ENCODE data around the gene NRAS. TPM values are rescaled to one million over a fixed set of nuclear protein-coding genes. Genes with fewer than 3 reads are reported as not detected.

The NRAS gene

GRCh38 chr1:114666954-114667353 lies 49.6 kb downstream of the NRAS start:
- Histone ChIP-seq H4K8ac (ENCODE audit: low read depth, low read length) (no peak overlapping the region), H3K4me2 (ENCODE audit: low read length) (no peak overlapping the region), H3K4me1 (ENCODE audit: control insufficient read depth, low read depth, low read length) (no peaks in the 10 kb centered on the region)

DNA sequence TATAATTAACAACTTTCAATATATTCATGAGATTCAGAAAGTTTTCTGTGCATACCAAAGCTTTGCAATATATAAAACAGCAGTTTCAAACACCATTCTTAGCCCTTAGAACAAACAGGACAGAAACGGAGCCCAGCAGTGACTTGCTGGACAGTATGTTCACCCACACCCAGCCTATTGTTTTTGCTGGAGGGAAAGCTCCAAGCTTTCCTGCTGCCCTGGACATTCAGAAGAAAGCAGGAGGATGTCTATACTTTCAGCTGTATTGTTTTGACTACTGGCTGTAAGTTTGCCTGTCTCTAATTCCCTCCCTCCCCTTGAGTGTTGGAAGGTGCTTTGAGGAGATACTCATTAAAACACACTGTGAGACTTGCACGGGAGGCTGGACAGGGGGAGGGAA lies 56.3 kb downstream of the NRAS start:
- no peak overlapping the region for H2BK120ac ChIP-seq (ENCODE audit: low read depth, low read length)
- no peak overlapping the region for H3K18ac ChIP-seq (ENCODE audit: low read length)
- no CpG with 5 or more reads among the region's 2 CpGs for WGBS (ENCODE audit: extremely low coverage, insufficient coverage, low lambda C conversion rate)
- no peak overlapping the region for H4K8ac ChIP-seq (ENCODE audit: low read depth, low read length)
- H2BK15ac ChIP-seq (replicated peaks; ENCODE audit: low read depth): no peak overlapping the region
- H4K5ac ChIP-seq (ENCODE audit: low read length): no peak overlapping the region
- no peak for DNase-seq
- no peak overlapping the region for H2BK5ac ChIP-seq (ENCODE audit: low read length)
- H3K4me3 ChIP-seq (ENCODE audit: low read length): no peak overlapping the region
- no peak overlapping the region for H3K56ac ChIP-seq (ENCODE audit: low read length)
- H3K36me3 ChIP-seq (ENCODE audit: control insufficient read depth, insufficient read depth, low read length): no peaks in the 10 kb centered on the region
- H3K27me3 ChIP-seq (ENCODE audit: insufficient read depth, low read length, poor library complexity): no peaks in the 10 kb centered on the region
- H3K4me1 ChIP-seq (ENCODE audit: control insufficient read depth, low read depth, low read length): no peaks in the 10 kb centered on the region
- no peak overlapping the region for H3K23ac ChIP-seq (ENCODE audit: low read length)
- no peak overlapping the region for H3K27ac ChIP-seq (ENCODE audit: low read depth, low read length)
- H3K79me2 ChIP-seq (ENCODE audit: control insufficient read depth, insufficient read depth, low read length): no peaks in the 10 kb centered on the region
- no peak overlapping the region for H2AK5ac ChIP-seq (ENCODE audit: low read length)
- no peak overlapping the region for H3K4ac ChIP-seq (ENCODE audit: low read depth, low read length)
- no peaks in the 10 kb centered on the region for H3K79me1 ChIP-seq (ENCODE audit: low read length)
- H3K4me2 ChIP-seq (ENCODE audit: low read length): no peak overlapping the region
- H3K9ac ChIP-seq (ENCODE audit: low read length): no peak overlapping the region

More at GRCh38 chr1:114666954-114667353, 49.6 kb downstream of the NRAS start:
- H3K27me3 ChIP-seq (ENCODE audit: insufficient read depth, low read length, poor library complexity): no peaks in the 10 kb centered on the region
- no peak overlapping the region for H2BK120ac ChIP-seq (ENCODE audit: low read depth, low read length)
- H2BK15ac ChIP-seq (replicated peaks; ENCODE audit: low read depth): no peak overlapping the region
- no peak overlapping the region for H2BK5ac ChIP-seq (ENCODE audit: low read length)
- no peak overlapping the region for H3K27ac ChIP-seq (ENCODE audit: low read depth, low read length)
- no peak for DNase-seq
- no peak overlapping the region for H3K9ac ChIP-seq (ENCODE audit: low read length)
- H3K18ac ChIP-seq (ENCODE audit: low read length): no peak overlapping the region
- H3K36me3 ChIP-seq (ENCODE audit: control insufficient read depth, insufficient read depth, low read length): no peaks in the 10 kb centered on the region
- no peak overlapping the region for H4K5ac ChIP-seq (ENCODE audit: low read length)
- no peak overlapping the region for H3K23ac ChIP-seq (ENCODE audit: low read length)
- H2AK5ac ChIP-seq (ENCODE audit: low read length): no peak overlapping the region
- no peak overlapping the region for H3K56ac ChIP-seq (ENCODE audit: low read length)
- no peak overlapping the region for H3K4ac ChIP-seq (ENCODE audit: low read depth, low read length)
- WGBS (ENCODE audit: extremely low coverage, insufficient coverage, low lambda C conversion rate): 100% methylated on average over 2 of the region's 3 CpGs
- no peaks in the 10 kb centered on the region for H3K79me2 ChIP-seq (ENCODE audit: control insufficient read depth, insufficient read depth, low read length)
- no peak overlapping the region for H3K4me3 ChIP-seq (ENCODE audit: low read length)
- no peaks in the 10 kb centered on the region for H3K79me1 ChIP-seq (ENCODE audit: low read length)

Small RNA genes within 50 kb of the gene (small RNA-seq; reads per million reads assigned to genes)
- not detected for gene RN7SL432P (ENCODE audit: insufficient read depth)
- gene RNY1P13 (ENCODE audit: insufficient read depth): not detected

Data from mesendoderm (in vitro differentiated cells).